Measurements from ENCODE around the gene AMER2. TPM values are rescaled to one million over a fixed set of nuclear protein-coding genes. Genes with fewer than 3 reads are reported as not detected.

Gene AMER2
- polyA plus RNA-seq, 1 of the 3 experiments (the other 2 are of a cell fraction) = not detected

DNA sequence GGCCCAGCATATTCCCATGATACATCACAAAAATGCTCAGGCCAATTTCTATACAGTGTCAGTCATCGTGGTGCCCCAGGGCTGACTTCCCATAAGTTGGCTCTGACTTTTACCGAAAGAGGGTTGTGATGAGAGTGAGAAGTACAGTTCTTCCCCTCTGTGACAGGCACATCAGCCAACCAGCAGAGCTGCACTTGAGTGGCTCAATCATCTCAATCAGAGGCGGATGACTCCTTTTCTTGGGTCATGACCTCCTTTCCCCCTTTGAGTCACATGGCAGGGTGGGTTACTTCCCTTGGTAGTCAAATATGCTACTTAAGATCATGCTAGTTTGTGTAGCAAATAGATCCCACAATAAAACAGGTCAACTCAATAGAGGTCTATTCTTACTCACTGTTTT lies 6.9 kb upstream of the AMER2 start (continued):
- no peak for TF ChIP-seq REST (IDR thresholded peaks at IDR 0.05; ENCODE audit: low read depth, low read length)
- TF ChIP-seq USF2 (IDR thresholded peaks at IDR 0.05; ENCODE audit: borderline replicate concordance, low read depth, low read length) = no peak
- TF ChIP-seq FOXJ3 (CRISPR knock-in tag; IDR thresholded peaks at IDR 0.05) = no peak
- no peak for TF ChIP-seq TCF12 (IDR thresholded peaks at IDR 0.05)
- no peak for TF ChIP-seq RCOR1 (IDR thresholded peaks at IDR 0.05; ENCODE audit: low read length)
- TF ChIP-seq, protein P1, sequence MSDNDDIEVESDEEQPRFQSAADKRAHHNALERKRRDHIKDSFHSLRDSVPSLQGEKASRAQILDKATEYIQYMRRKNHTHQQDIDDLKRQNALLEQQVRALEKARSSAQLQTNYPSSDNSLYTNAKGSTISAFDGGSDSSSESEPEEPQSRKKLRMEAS (IDR thresholded peaks at IDR 0.05; ENCODE audit: low read depth) = no peak
- TF ChIP-seq POLR2AphosphoS5 (IDR thresholded peaks at IDR 0.05; ENCODE audit: low read depth, low read length) = no peak
- no peak for TF ChIP-seq CTCF (IDR thresholded peaks at IDR 0.05)
- no peak for TF ChIP-seq ELF1 (IDR thresholded peaks at IDR 0.05)

- peaks cover 28% of the 10 kb centered on the region for H3K27me3 ChIP-seq (ENCODE audit: insufficient read depth)
- H2AFZ ChIP-seq (ENCODE audit: low read depth) = no peak overlapping the region
- H3K4me3 ChIP-seq (ENCODE audit: low read depth in 2 of 2, low read length in 1 of 2) = no peak overlapping the region
- no peaks in the 10 kb centered on the region; a peak in 1 of 4 replicates for H3K4me1 ChIP-seq (ENCODE audit: control insufficient read depth in 1 of 2, insufficient read depth in 2 of 2, low read depth in 1 of 2, low read length in 1 of 2)
- no peaks in the 10 kb centered on the region for H3K9me2 ChIP-seq
- ChIA-PET POLR2A (no interaction called here), CTCF (no interaction called here)
- no peaks in the 10 kb centered on the region for H3F3A ChIP-seq (replicated peaks; ENCODE audit: insufficient read depth)
- no peaks in the 10 kb centered on the region for H4K20me1 ChIP-seq (ENCODE audit: insufficient read depth)
- H3K27ac ChIP-seq (ENCODE audit: low read depth in 2 of 2, low read length in 1 of 2) = no peak overlapping the region
- H3K9ac ChIP-seq = no peak overlapping the region
- no peak for DNase-seq
- H3K36me3 ChIP-seq (replicated peaks in 1 of 2; ENCODE audit: control insufficient read depth in 1 of 2, insufficient read depth in 2 of 2, low read length in 1 of 2) = no peaks in the 10 kb centered on the region
- H3K4me2 ChIP-seq = no peak overlapping the region
- H3K79me2 ChIP-seq (ENCODE audit: insufficient read depth) = no peaks in the 10 kb centered on the region
- 22% methylated on average over 3 of the region's 3 CpGs for WGBS (ENCODE audit: low lambda C conversion rate)
- H3K9me3 ChIP-seq = no peaks in the 10 kb centered on the region
- TF ChIP-seq RAD21 (IDR thresholded peaks at IDR 0.05; ENCODE audit: low read length) = no peak
- TF ChIP-seq NRF1 (IDR thresholded peaks at IDR 0.05; ENCODE audit: low read depth, low read length) = no peak
- no peak for TF ChIP-seq RCOR1 (IDR thresholded peaks at IDR 0.05; ENCODE audit: low read length)
- no peak for TF ChIP-seq REST (IDR thresholded peaks at IDR 0.05; ENCODE audit: low read depth, low read length)
- no peak for TF ChIP-seq EZH2phosphoT487 (IDR thresholded peaks at IDR 0.05; ENCODE audit: borderline replicate concordance, low read depth)
- no peak for TF ChIP-seq GATA2 (CRISPR knock-in tag; IDR thresholded peaks at IDR 0.05)
- no peak for TF ChIP-seq ELF1 (IDR thresholded peaks at IDR 0.05)
- TF ChIP-seq, protein P2, sequence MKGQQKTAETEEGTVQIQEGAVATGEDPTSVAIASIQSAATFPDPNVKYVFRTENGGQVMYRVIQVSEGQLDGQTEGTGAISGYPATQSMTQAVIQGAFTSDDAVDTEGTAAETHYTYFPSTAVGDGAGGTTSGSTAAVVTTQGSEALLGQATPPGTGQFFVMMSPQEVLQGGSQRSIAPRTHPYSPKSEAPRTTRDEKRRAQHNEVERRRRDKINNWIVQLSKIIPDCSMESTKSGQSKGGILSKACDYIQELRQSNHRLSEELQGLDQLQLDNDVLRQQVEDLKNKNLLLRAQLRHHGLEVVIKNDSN (IDR thresholded peaks at IDR 0.05; ENCODE audit: borderline replicate concordance, low read depth) = no peak
- TF ChIP-seq USF2 (IDR thresholded peaks at IDR 0.05; ENCODE audit: borderline replicate concordance, low read depth, low read length) = no peak
- TF ChIP-seq GABPA (IDR thresholded peaks at IDR 0.05; ENCODE audit: low read depth) = no peak
- no peak for TF ChIP-seq SIN3A (IDR thresholded peaks at IDR 0.05; ENCODE audit: borderline replicate concordance, low read depth, low read length)
- TF ChIP-seq EP300 (IDR thresholded peaks at IDR 0.05; ENCODE audit: borderline replicate concordance in 1 of 2, low read depth in 1 of 2, low read length in 1 of 2) = no peak
- TF ChIP-seq TEAD4 (IDR thresholded peaks at IDR 0.05; ENCODE audit: borderline replicate concordance, insufficient read depth) = no peak
Measured at GRCh38 chr13:25178070-25178469, 6.0 kb upstream of the AMER2 start.
